ENCODE results near the gene PPP1R10.

The PPP1R10 gene

DNA sequence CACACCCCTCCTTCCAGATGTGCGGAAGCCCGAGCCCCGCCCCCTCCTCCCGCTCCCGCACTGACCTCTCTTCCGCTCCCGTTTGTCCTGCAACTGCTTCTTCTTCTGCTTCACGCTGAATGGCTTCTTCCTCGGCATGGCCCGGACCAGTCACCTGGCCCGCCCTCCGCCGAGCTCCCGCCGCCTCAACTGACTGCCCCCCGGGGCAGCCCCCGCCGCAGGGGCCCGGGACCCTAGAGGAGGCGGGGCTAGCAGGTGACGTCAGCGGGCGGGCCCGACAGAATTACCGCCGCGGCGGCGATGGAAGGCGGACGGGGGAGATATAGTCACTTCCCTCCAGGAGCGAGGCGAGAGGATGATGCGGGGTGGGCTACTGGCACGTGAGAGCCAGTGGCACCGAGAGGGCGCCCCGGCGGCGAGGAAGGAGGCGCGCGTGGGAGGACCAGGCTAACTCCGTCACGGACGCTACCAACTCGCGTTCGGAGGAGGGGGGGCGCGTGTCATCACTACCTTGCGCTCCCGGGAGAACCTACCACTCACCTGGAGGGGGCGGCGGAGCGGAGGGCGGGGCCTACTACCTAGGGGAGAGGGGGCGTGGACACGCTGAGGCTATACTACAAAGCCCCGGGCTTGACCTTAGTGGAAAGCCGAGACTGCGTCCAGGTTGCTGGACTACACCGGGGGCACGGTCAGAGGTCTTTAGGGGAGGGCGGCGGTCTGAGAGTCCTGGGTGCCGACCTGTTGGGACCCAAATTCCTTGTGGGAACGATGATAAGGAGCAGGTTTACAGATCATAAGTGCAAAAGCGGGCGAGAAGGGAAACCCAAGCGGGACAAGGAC, 60.8 kb downstream of the PPP1R10 start, which contains the start of gene GNL1:
TSS of gene GNL1 (minus strand) at position 424 of the 840 bp plus-strand sequence. CDS start at position 138, 286 bp downstream.
- DNase-seq (ENCODE audit: low read depth), result peak; percentile 97

- no peak for DNase-seq (ENCODE audit: low read depth)
Measured at GRCh38 chr6:30555816-30556065, 61.3 kb downstream of the PPP1R10 start.

DNA sequence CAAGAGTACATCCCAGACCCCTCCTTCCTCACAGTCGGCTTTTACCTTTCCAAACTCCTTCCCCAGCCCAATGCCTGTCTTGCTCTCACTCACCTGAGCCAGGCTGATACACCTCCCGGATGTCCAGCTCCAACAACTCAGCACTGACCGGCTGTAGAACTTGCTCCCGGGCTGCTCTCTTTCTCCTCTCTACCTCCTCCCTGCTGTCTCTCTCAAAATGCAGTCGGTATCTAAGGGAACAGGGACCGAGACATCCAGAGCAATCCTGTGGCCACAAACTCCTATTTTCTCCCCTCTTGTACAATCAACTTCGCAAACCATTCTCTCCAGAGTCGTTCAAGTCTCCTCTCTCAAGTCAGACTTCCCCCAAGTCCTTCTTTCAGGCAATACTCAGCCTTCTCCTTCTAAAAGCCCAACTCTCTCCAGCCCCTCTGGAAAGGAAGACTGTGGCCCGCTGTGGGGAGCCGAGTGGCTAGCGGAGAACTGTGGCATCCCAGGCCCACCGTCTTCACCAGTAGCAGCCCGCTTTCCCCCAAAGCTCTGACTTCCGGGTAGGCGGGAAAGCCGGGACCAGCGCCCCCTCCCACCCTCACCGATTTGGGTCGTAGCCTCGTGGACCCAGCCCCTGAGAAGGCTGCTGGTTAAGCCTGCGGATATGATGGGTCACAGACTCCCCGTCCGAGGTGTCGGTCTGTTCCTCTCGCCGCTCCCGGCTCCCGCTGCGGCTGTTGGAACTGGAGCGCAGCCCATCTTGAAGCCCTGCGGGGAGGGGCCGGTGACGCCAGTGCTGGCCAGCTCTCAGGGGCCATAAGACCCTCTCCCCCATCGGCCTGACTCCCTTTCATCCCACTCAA, 61.9 kb downstream of the PPP1R10 start:
- DNase-seq (ENCODE audit: low read depth), result no peak

DNA sequence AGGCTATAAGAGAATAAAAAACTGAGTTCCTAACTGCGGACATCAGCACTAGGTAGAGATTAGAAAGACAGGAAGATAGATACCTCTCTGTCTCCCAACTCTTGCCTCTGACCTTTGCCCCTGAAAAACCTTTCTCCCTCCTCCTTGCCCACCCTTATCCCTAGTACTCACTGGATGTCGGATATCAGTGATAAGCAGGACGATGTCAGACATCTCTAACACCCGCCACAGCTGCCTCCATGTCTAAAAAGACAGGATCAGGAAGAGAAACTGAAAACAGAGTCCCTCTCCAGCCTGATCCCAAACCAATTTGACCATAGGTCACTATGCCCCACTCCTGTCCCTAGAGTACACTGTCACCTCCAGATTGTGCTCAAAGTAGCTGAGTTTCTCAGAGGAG, 62.6 kb downstream of the PPP1R10 start:
- DNase-seq (ENCODE audit: low read depth), result no peak

Data from stimulated activated CD8-positive, alpha-beta memory T cell treated with anti-CD3 and anti-CD28 coated beads, Interleukin-12 subunit alpha, Interleukin-12 subunit beta, amount 100 ng/mL, for 4 hours (primary cell).